GM20431 (cell line): ENCODE results near the gene LRRN2.

Experiments
- in situ Hi-C: fragments of 300-500 bp; cut with MseI, MboI; formaldehyde crosslinking; loops from one replicate; pipeline ENCODE4 v1.15.0; 2020; ENCODE audit warnings: low sequenced_read_pairs; ENCODE audit not compliant: unreplicated experiment

LRRN2 gene

GRCh38 chr1:204613636-204614035, 71.9 kb downstream of the LRRN2 start:
- in situ Hi-C loops: no loop called here

GRCh38 chr1:204612326-204612725, 73.2 kb downstream of the LRRN2 start:
- in situ Hi-C loops: no loop called here

- in situ Hi-C loops: no loop called here
These were observed 74.5 kb downstream of the LRRN2 start for GRCh38 chr1:204611036-204611435.

GRCh38 chr1:204607910-204608309, 77.6 kb downstream of the LRRN2 start:
- in situ Hi-C loops: no loop called here

GRCh38 chr1:204605791-204606190, 79.7 kb downstream of the LRRN2 start:
- in situ Hi-C loops: no loop called here

GRCh38 chr1:204602871-204603542, 82.5 kb downstream of the LRRN2 start:
- in situ Hi-C loops: no loop called here

- in situ Hi-C loops: no loop called here
These were observed 83.4 kb downstream of the LRRN2 start for GRCh38 chr1:204602111-204602579.

- in situ Hi-C loops: no loop called here
These were observed 84.6 kb downstream of the LRRN2 start for GRCh38 chr1:204600968-204601367.

- in situ Hi-C loops: no loop called here
These were observed 85.3 kb downstream of the LRRN2 start for GRCh38 chr1:204600203-204600602.

- in situ Hi-C loops: no loop called here
These were observed 85.9 kb downstream of the LRRN2 start for GRCh38 chr1:204599596-204599995.

- in situ Hi-C loops: no loop called here
These were observed 86.4 kb downstream of the LRRN2 start for GRCh38 chr1:204599098-204599497.

GRCh38 chr1:204598319-204598969, 87.1 kb downstream of the LRRN2 start:
- in situ Hi-C loops: no loop called here

GRCh38 chr1:204592246-204592948, 93.1 kb downstream of the LRRN2 start:
- in situ Hi-C loops: no loop called here

GRCh38 chr1:204591473-204592090, 94.0 kb downstream of the LRRN2 start:
- in situ Hi-C loops: no loop called here

- in situ Hi-C loops: no loop called here
These were observed 96.0 kb downstream of the LRRN2 start for GRCh38 chr1:204589409-204590038.

- in situ Hi-C loops: no loop called here
These were observed 96.7 kb downstream of the LRRN2 start for GRCh38 chr1:204588826-204589225.

- in situ Hi-C loops: no loop called here
These were observed 97.9 kb downstream of the LRRN2 start for GRCh38 chr1:204587621-204588020.

GRCh38 chr1:204584699-204585372, 100.7 kb downstream of the LRRN2 start:
- in situ Hi-C loops: no loop called here

GRCh38 chr1:204583909-204584632, 101.5 kb downstream of the LRRN2 start:
- in situ Hi-C loops: no loop called here
